DND-41 (cell line): ENCODE data around the gene SNX19.

Experiments
- EZH2 ChIP-seq: IDR thresholded peaks from 3 replicates; pipeline ENCODE4 v1.6.1; 2012; ENCODE audit warnings: borderline replicate concordance, low read depth, mild to moderate bottlenecking, moderate library complexity, low read length, inconsistent platforms; ENCODE audit not compliant: severe bottlenecking
- TF ChIP-seq, protein P1 (sequence below): IDR thresholded peaks from 2 replicates; pipeline ENCODE4 v1.5.1; 2012; ENCODE audit warnings: borderline replicate concordance, low read length, moderate library complexity, mild to moderate bottlenecking; ENCODE audit not compliant: poor library complexity, severe bottlenecking; ENCODE audit errors: extremely low read depth

DNA sequence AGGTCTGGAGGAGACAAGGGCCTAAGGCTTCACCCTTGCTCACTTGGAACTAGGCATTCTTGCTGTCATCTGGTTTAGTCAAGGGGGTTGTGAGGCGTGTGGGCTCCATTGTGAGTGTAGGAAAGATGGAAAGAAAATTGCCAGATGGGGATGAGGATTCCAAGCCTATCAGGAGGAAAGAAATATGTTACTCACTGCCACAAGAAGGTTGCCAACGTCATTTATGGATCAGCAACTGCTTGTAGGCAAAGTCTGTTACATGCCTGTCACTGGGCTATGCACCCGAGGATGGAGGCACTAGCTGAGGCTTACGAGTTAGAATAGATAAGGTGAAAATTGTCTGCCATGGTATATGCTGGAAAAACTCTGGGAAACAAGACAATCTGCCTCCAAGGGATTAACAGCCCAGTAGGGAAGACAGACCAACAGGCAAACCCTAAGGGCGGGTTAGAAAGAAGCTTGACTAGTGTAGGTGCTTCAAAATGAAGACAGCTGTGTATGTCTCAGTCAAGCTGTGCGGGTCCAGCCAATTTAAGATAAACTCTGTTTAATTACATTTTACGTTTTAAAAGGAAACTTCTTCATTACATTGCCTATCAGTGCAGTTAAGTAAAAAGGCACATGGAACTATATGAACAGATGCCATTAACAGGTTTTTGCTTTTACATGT lies 47.4 kb downstream of the SNX19 start:
- TF ChIP-seq, protein P1, sequence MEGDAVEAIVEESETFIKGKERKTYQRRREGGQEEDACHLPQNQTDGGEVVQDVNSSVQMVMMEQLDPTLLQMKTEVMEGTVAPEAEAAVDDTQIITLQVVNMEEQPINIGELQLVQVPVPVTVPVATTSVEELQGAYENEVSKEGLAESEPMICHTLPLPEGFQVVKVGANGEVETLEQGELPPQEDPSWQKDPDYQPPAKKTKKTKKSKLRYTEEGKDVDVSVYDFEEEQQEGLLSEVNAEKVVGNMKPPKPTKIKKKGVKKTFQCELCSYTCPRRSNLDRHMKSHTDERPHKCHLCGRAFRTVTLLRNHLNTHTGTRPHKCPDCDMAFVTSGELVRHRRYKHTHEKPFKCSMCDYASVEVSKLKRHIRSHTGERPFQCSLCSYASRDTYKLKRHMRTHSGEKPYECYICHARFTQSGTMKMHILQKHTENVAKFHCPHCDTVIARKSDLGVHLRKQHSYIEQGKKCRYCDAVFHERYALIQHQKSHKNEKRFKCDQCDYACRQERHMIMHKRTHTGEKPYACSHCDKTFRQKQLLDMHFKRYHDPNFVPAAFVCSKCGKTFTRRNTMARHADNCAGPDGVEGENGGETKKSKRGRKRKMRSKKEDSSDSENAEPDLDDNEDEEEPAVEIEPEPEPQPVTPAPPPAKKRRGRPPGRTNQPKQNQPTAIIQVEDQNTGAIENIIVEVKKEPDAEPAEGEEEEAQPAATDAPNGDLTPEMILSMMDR = no peak
- no peak for TF ChIP-seq EZH2
